ENCODE data around the gene CRISPLD2.

The CRISPLD2 gene

GRCh38 chr16:84947022-84947421 lies 127.2 kb downstream of the CRISPLD2 start:
- ChIA-PET POLR2A (no interaction called here), CTCF (no interaction called here)
- no peak for TF ChIP-seq TARDBP (IDR thresholded peaks at IDR 0.05)
- TF ChIP-seq FOXM1 (IDR thresholded peaks at IDR 0.05; ENCODE audit: borderline replicate concordance): no peak
- no peak for TF ChIP-seq SP1 (IDR thresholded peaks at IDR 0.05)
- TF ChIP-seq LEF1 (IDR thresholded peaks at IDR 0.05; ENCODE audit: borderline replicate concordance): no peak
- no peak for TF ChIP-seq SUZ12 (IDR thresholded peaks at IDR 0.05)
- TF ChIP-seq FOXK2 (IDR thresholded peaks at IDR 0.05): no peak
- TF ChIP-seq ELF4 (IDR thresholded peaks at IDR 0.05): no peak
- no peak for TF ChIP-seq FOXA1 (IDR thresholded peaks at IDR 0.05)
- TF ChIP-seq BHLHE40 (IDR thresholded peaks at IDR 0.05; ENCODE audit: borderline replicate concordance): no peak
- TF ChIP-seq CTBP1 (IDR thresholded peaks at IDR 0.05; ENCODE audit: borderline replicate concordance): no peak
- TF ChIP-seq, protein P1, sequence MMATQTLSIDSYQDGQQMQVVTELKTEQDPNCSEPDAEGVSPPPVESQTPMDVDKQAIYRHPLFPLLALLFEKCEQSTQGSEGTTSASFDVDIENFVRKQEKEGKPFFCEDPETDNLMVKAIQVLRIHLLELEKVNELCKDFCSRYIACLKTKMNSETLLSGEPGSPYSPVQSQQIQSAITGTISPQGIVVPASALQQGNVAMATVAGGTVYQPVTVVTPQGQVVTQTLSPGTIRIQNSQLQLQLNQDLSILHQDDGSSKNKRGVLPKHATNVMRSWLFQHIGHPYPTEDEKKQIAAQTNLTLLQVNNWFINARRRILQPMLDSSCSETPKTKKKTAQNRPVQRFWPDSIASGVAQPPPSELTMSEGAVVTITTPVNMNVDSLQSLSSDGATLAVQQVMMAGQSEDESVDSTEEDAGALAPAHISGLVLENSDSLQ (IDR thresholded peaks at IDR 0.05): no peak
- no peak for TF ChIP-seq ZNF384 (IDR thresholded peaks at IDR 0.05)
- TF ChIP-seq L3MBTL2 (conservative IDR thresholded peaks at IDR 0.05): no peak
- TF ChIP-seq HDGF (IDR thresholded peaks at IDR 0.05; ENCODE audit: borderline replicate concordance): no peak
- DNase-seq (ENCODE audit: extremely low spot score): no peak

- ChIA-PET CTCF (no interaction called here), POLR2A (no interaction called here)
- no peak for TF ChIP-seq L3MBTL2 (conservative IDR thresholded peaks at IDR 0.05)
- TF ChIP-seq, protein P1 (IDR thresholded peaks at IDR 0.05): no peak
- TF ChIP-seq ELF4 (IDR thresholded peaks at IDR 0.05): no peak
- no peak for TF ChIP-seq FOXK2 (IDR thresholded peaks at IDR 0.05)
- no peak for DNase-seq (ENCODE audit: extremely low spot score)
These were observed 128.4 kb downstream of the CRISPLD2 start for GRCh38 chr16:84947996-84948850.

GRCh38 chr16:84948851-84949610 lies 129.2 kb downstream of the CRISPLD2 start:
- CTCF ChIA-PET: no interaction called here
- no peak for DNase-seq (ENCODE audit: extremely low spot score)
- POLR2A ChIA-PET: no interaction called here
- TF ChIP-seq BHLHE40 (IDR thresholded peaks at IDR 0.05; ENCODE audit: borderline replicate concordance): no peak
- no peak for TF ChIP-seq CTBP1 (IDR thresholded peaks at IDR 0.05; ENCODE audit: borderline replicate concordance)
- TF ChIP-seq TARDBP (IDR thresholded peaks at IDR 0.05): no peak
- TF ChIP-seq ELF4 (IDR thresholded peaks at IDR 0.05): no peak
- TF ChIP-seq LEF1 (IDR thresholded peaks at IDR 0.05; ENCODE audit: borderline replicate concordance): no peak
- TF ChIP-seq, protein P1 (IDR thresholded peaks at IDR 0.05): no peak
- no peak for TF ChIP-seq ZNF384 (IDR thresholded peaks at IDR 0.05)
- no peak for TF ChIP-seq NFRKB (IDR thresholded peaks at IDR 0.05)
- no peak for TF ChIP-seq ARNT (IDR thresholded peaks at IDR 0.05)
- no peak for TF ChIP-seq SP1 (IDR thresholded peaks at IDR 0.05)

GRCh38 chr16:84949772-84950436 lies 130.1 kb downstream of the CRISPLD2 start:
- TF ChIP-seq SUZ12 (IDR thresholded peaks at IDR 0.05): no peak
- no peak for TF ChIP-seq ARNT (IDR thresholded peaks at IDR 0.05)
- no peak for TF ChIP-seq FOXK2 (IDR thresholded peaks at IDR 0.05)
- TF ChIP-seq, protein P1 (IDR thresholded peaks at IDR 0.05): no peak
- TF ChIP-seq LEF1 (IDR thresholded peaks at IDR 0.05; ENCODE audit: borderline replicate concordance): no peak
- TF ChIP-seq CTBP1 (IDR thresholded peaks at IDR 0.05; ENCODE audit: borderline replicate concordance): no peak
- TF ChIP-seq L3MBTL2 (conservative IDR thresholded peaks at IDR 0.05): no peak
- no peak for TF ChIP-seq ZNF384 (IDR thresholded peaks at IDR 0.05)
- TF ChIP-seq BHLHE40 (IDR thresholded peaks at IDR 0.05; ENCODE audit: borderline replicate concordance): no peak
- POLR2A ChIA-PET: no interaction called here
- DNase-seq (ENCODE audit: extremely low spot score): no peak
- CTCF ChIA-PET: no interaction called here

DNA sequence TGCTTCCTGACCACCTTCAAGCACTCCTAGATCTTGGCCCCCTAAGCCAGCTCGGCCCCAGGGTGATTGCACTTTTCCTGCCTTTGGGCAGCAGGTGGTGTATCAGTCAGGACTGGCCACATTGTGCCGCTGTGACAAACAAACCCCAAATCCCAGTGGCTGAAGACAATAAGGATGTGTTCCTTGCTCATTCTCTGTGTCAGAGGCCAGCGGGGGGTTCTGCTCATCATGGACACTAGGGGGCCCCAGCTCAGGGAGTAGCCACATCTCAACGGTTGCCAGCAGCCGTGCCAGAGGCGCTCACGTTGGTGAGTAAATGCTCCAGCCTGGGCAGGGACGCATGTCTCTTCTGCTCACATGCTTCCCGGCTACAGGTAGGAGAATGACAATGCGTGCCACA lies 131.1 kb downstream of the CRISPLD2 start:
- POLR2A ChIA-PET: no interaction called here
- CTCF ChIA-PET: interaction anchor here (0.9 to 4.1 kb wide), 3 partner anchors 12 to 25 kb away, joined by 3 to 20 read pairs (median 11); no protein-coding TSS in a partner anchor
- peak; percentile 35 for DNase-seq (ENCODE audit: extremely low spot score)
- TF ChIP-seq ELF4 (IDR thresholded peaks at IDR 0.05) (no peak), FOXK2 (IDR thresholded peaks at IDR 0.05) (no peak), TARDBP (IDR thresholded peaks at IDR 0.05) (no peak), FOXA1 (IDR thresholded peaks at IDR 0.05) (no peak), SUZ12 (IDR thresholded peaks at IDR 0.05) (no peak), FOXM1 (IDR thresholded peaks at IDR 0.05; ENCODE audit: borderline replicate concordance) (no peak), HDGF (IDR thresholded peaks at IDR 0.05; ENCODE audit: borderline replicate concordance) (no peak), L3MBTL2 (conservative IDR thresholded peaks at IDR 0.05) (no peak), NFRKB (IDR thresholded peaks at IDR 0.05) (no peak)
